K562 (cell line): ENCODE data around the gene ZNF740. TPM values are rescaled to one million over a fixed set of nuclear protein-coding genes. Genes with fewer than 3 reads are reported as not detected.

Experiments used
- BMI1 ChIP-seq: fragments of 150-350 bp; IDR thresholded peaks from 2 replicates; pipeline ENCODE4 v1.6.1; 2014; ENCODE audit warnings: low read length
- GATAD2A ChIP-seq: fragments of 450-650 bp; IDR thresholded peaks from 2 replicates; pipeline ENCODE4 v1.6.1; 2017
- HMBOX1 ChIP-seq: sonication (generic); IDR thresholded peaks from 2 replicates; pipeline ENCODE4 v1.6.1; 2016
- HNRNPK ChIP-seq: fragments of 200-400 bp; formaldehyde crosslinking; IDR thresholded peaks from one replicate; pipeline ENCODE4 v1.6.1; 2018; ENCODE audit warnings: mild to moderate bottlenecking, low read depth, low read length; ENCODE audit not compliant: poor library complexity, severe bottlenecking
- KDM5B ChIP-seq: fragments of 200-600 bp; sonication (generic); IDR thresholded peaks from 2 replicates; pipeline ENCODE4 v1.6.1; 2012; ENCODE audit warnings: low read depth, mild to moderate bottlenecking, moderate library complexity, low read length, control low read depth, inconsistent platforms; ENCODE audit not compliant: insufficient replicate concordance
- PML ChIP-seq: IDR thresholded peaks from 2 replicates; pipeline ENCODE4 v1.6.1; 2012; ENCODE audit warnings: low read length, inconsistent platforms
- RFX1 ChIP-seq: fragments of 450-650 bp; IDR thresholded peaks from 2 replicates; pipeline ENCODE4 v1.6.1; 2016; ENCODE audit warnings: mild to moderate bottlenecking, moderate library complexity
- SFPQ ChIP-seq: fragments of 200-400 bp; formaldehyde crosslinking; IDR thresholded peaks from 2 replicates; pipeline ENCODE4 v1.6.1; 2017; ENCODE audit warnings: mild to moderate bottlenecking, low read depth, low read length, moderate library complexity
- SP1 ChIP-seq: sonication (generic); formaldehyde crosslinking; IDR thresholded peaks from 2 replicates; pipeline ENCODE4 v1.8.1; 2022; ENCODE audit warnings: mild to moderate bottlenecking, missing genetic modification reagents
- SPI1 ChIP-seq: IDR thresholded peaks from 2 replicates; pipeline ENCODE4 v1.6.1; 2011; ENCODE audit warnings: low read depth, low read length, control low read depth, borderline replicate concordance
- THRAP3 ChIP-seq: fragments of 450-650 bp; IDR thresholded peaks from 2 replicates; pipeline ENCODE4 v1.6.1; 2016; ENCODE audit warnings: mild to moderate bottlenecking, inconsistent platforms, borderline replicate concordance
- YBX1 ChIP-seq: fragments of 450-650 bp; IDR thresholded peaks from 2 replicates; pipeline ENCODE4 v1.7.1; 2016; ENCODE audit warnings: mild to moderate bottlenecking
- ZNF133 ChIP-seq: fragments of 250-450 bp; sonication (Bioruptor Pico); IDR thresholded peaks from 2 replicates; pipeline ENCODE4 v1.4.0; 2020; ENCODE audit warnings: mild to moderate bottlenecking
- ZNF253 ChIP-seq: fragments of 250-450 bp; sonication (Bioruptor Pico); conservative IDR thresholded peaks from 2 replicates; pipeline ENCODE4 v1.6.1; 2021; ENCODE audit warnings: mild to moderate bottlenecking
- ZNF263 ChIP-seq: sonication (generic); formaldehyde crosslinking; IDR thresholded peaks from 2 replicates; pipeline ENCODE4 v1.8.0; 2022; ENCODE audit warnings: mild to moderate bottlenecking, missing genetic modification reagents, borderline replicate concordance
- ZNF311 ChIP-seq: fragments of 250-450 bp; sonication (Bioruptor Pico); IDR thresholded peaks from 2 replicates; pipeline ENCODE4 v1.4.0; 2020; ENCODE audit warnings: mild to moderate bottlenecking, moderate library complexity
- ZNF318 ChIP-seq, 2 experiments: fragments of 450-650 bp; IDR thresholded peaks; 2 replicates each; pipeline ENCODE4 v1.6.1; 2016; ENCODE audit warnings: mild to moderate bottlenecking in 2 of 2, borderline replicate concordance in 1 of 2, low read depth in 1 of 2, moderate library complexity in 1 of 2
- polyA plus RNA-seq, 8 experiments: library from polyadenylated mRNA; depleted of rRNA in 4 of 8; stranded (reverse) in 5 of 8; unstranded in 3 of 8; fragments of >200 nt; fragmentation: Nextera tagmentation in 2 of 8; fragmentation: Illumina TruSeq in 1 of 8; extraction: Ambion mirVana in 2 of 8; extraction: Trizol in 1 of 8; gene quantifications; 2 replicates each; pipeline versions ENCODE4 v1.2.1 to v1.2.3, GENCODE V29; 2011 to 2014; ENCODE audit warnings: inconsistent platforms in 1 of 8, missing spikeins in 1 of 8
- total RNA-seq, 7 experiments: library from RNA; depleted of rRNA in 6 of 7; stranded (reverse); fragments of >200 nt in 6 of 7; fragmentation: Illumina TruSeq in 2 of 7; extraction: Trizol in 2 of 7; gene quantifications; 2 replicates each; pipeline versions ENCODE4 v1.2.1 to v1.2.3, GENCODE V29; 2011 to 2021; ENCODE audit warnings: low replicate concordance in 1 of 7

The ZNF740 gene
- total and polyA plus RNA-seq, 9 of the 15 experiments (the other 6 are each of a cell fraction or from before 2014, with no cell fraction given): 0.57 to 46.4 (median 18.6) TPM

GRCh38 chr12:53244337-53244736 lies 63.8 kb downstream of the ZNF740 start (continued):
- TF ChIP-seq SFPQ (no peak), THRAP3 (no peak), ZNF133 (no peak), ZNF253 (CRISPR knock-in tag) (no peak), ZNF311 (CRISPR knock-in tag) (no peak), BMI1 (no peak), HNRNPK (no peak), KDM5B (no peak), ZNF318 (IDR thresholded peaks at IDR 0.05; ENCODE audit: borderline replicate concordance in 1 of 2, low read depth in 1 of 2) (no peak), RFX1 (no peak), ZNF263 (no peak), SPI1 (peak; percentile 15; the same call in 1 of the 2 replicates), SP1 (CRISPR knock-in tag) (no peak), PML (no peak), YBX1 (no peak), HMBOX1 (no peak), GATAD2A (peak; percentile 67; the same call in 1 of the 2 replicates)
